Suprapubic skin (tissue), 4 donors: Measurements from ENCODE around the gene RELCH. TPM values are rescaled to one million over a fixed set of nuclear protein-coding genes. Genes with fewer than 3 reads are reported as not detected.

ENCODE experiments used
- DNase-seq, 2 donors: peaks; one replicate each; pipeline ENCODE4 v3.0.0-alpha.2; 2019; ENCODE audit warnings: low spot score in 2 of 2
- H3K27ac ChIP-seq: fragments of 200-600 bp; sonication (generic); one replicate; pipeline ENCODE4 v1.5.1; 2019
- H3K27me3 ChIP-seq: fragments of 200-600 bp; sonication (generic); one replicate; pipeline ENCODE4 v1.5.1; 2019
- H3K36me3 ChIP-seq: fragments of 200-600 bp; sonication (generic); one replicate; pipeline ENCODE4 v1.5.1; 2019
- H3K4me1 ChIP-seq: fragments of 200-600 bp; sonication (generic); one replicate; pipeline ENCODE4 v1.5.1; 2019
- H3K4me3 ChIP-seq: fragments of 200-600 bp; sonication (generic); one replicate; pipeline ENCODE4 v1.5.1; 2019; ENCODE audit warnings: mild to moderate bottlenecking
- H3K9me3 ChIP-seq: fragments of 200-600 bp; sonication (generic); one replicate; pipeline ENCODE4 v1.5.1; 2019
- EP300 ChIP-seq: sonication (generic); formaldehyde crosslinking; IDR thresholded peaks from one replicate; pipeline ENCODE4 v1.6.1; 2017; ENCODE audit warnings: antibody characterized with exemption
- POLR2A ChIP-seq, 2 donors: fragments of 450-650 bp; IDR thresholded peaks; one replicate each; pipeline ENCODE4 v1.6.1; 2017; ENCODE audit warnings: antibody characterized with exemption in 2 of 2, mild to moderate bottlenecking in 2 of 2, moderate library complexity in 2 of 2
- POLR2AphosphoS5 ChIP-seq, 3 donors: sonication (generic); formaldehyde crosslinking; IDR thresholded peaks; one replicate each; pipeline ENCODE4 v1.6.1; 2017; ENCODE audit warnings: antibody characterized with exemption in 3 of 3
- WGBS: methylation state at CpG from one replicate; pipeline ENCODE4 v1.1.5; 2018; 5-methylcytosine and 5-hydroxymethylcytosine counted together
- total RNA-seq, 4 donors: library from RNA; depleted of rRNA; stranded (reverse); fragments of >200 nt; gene quantifications; one replicate each; pipeline ENCODE4 v1.1.0, GENCODE V29; 2016
- TF ChIP-seq, protein P1 (sequence below), 2 donors: fragments of 200-600 bp in 1 of 2; fragments of 450-650 bp in 1 of 2; sonication (generic) in 1 of 2; IDR thresholded peaks; one replicate each; pipeline ENCODE4 v1.5.1; 2016 to 2019; ENCODE audit warnings: antibody characterized with exemption in 2 of 2, mild to moderate bottlenecking in 1 of 2, moderate library complexity in 1 of 2

The RELCH gene
- total RNA-seq, 4 donors from 2014 or later, result 54.2 to 108 (median 61.9) TPM

DNA sequence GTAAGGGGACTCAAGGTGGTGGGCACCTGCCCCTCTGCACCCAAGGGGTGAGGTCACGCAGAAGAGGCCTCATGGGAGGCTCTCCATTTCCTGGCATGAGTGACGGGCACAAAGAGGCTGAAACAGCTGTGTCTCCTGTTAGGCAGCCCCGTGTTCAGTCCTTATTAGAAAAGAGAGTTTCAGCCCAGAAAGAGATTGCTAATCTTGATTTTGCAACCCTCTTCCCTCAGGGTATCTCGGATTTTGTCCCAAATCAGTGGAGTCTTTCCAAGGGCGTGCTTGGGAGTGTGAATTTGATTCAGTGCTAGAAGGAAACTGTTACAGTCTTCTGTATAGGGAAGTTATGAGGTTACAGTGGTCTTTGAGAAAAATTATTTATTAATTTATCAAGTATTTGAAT lies 148.4 kb downstream of the RELCH start:
- DNase-seq, result no peak
- H3K9me3 ChIP-seq, result no peaks in the 10 kb centered on the region
- no peak overlapping the region for H3K27ac ChIP-seq
- TF ChIP-seq, protein P1, sequence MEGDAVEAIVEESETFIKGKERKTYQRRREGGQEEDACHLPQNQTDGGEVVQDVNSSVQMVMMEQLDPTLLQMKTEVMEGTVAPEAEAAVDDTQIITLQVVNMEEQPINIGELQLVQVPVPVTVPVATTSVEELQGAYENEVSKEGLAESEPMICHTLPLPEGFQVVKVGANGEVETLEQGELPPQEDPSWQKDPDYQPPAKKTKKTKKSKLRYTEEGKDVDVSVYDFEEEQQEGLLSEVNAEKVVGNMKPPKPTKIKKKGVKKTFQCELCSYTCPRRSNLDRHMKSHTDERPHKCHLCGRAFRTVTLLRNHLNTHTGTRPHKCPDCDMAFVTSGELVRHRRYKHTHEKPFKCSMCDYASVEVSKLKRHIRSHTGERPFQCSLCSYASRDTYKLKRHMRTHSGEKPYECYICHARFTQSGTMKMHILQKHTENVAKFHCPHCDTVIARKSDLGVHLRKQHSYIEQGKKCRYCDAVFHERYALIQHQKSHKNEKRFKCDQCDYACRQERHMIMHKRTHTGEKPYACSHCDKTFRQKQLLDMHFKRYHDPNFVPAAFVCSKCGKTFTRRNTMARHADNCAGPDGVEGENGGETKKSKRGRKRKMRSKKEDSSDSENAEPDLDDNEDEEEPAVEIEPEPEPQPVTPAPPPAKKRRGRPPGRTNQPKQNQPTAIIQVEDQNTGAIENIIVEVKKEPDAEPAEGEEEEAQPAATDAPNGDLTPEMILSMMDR (IDR thresholded peaks at IDR 0.05), result no peak
- TF ChIP-seq EP300 (no peak), POLR2A (IDR thresholded peaks at IDR 0.05) (no peak), POLR2AphosphoS5 (IDR thresholded peaks at IDR 0.05) (no peak)
- no peaks in the 10 kb centered on the region for H3K4me1 ChIP-seq
- H3K4me3 ChIP-seq, result no peak overlapping the region
- no peaks in the 10 kb centered on the region for H3K36me3 ChIP-seq
- H3K27me3 ChIP-seq, result peaks cover 7% of the 10 kb centered on the region
- 64% methylated on average over 5 of the region's 5 CpGs for WGBS

DNA sequence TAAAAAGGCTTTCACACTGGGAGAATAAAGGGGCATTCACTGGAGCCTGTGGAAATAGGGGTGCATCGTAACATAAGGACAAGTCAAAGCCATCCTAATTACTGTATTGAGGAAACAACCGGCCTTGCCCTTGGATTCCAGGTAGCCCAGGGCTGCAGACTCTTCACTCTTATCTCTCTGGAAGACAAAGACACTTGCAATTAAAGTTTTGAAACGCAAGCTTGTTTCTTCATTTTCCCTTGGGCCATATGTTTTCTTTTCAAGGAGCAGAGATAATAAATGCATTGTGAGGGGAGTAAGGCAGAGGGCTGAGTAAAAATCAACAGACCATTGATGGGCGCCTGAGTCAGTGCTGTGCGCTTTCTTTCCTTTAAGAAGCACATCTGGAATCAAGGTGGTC lies 149.6 kb downstream of the RELCH start:
- Histone ChIP-seq H3K27ac (no peak overlapping the region), H3K36me3 (no peaks in the 10 kb centered on the region), H3K4me3 (no peak overlapping the region), H3K27me3 (no peaks in the 10 kb centered on the region), H3K9me3 (no peaks in the 10 kb centered on the region), H3K4me1 (no peaks in the 10 kb centered on the region)
- TF ChIP-seq, protein P1 (IDR thresholded peaks at IDR 0.05), result no peak
- TF ChIP-seq EP300 (no peak), POLR2A (IDR thresholded peaks at IDR 0.05) (no peak), POLR2AphosphoS5 (IDR thresholded peaks at IDR 0.05) (no peak)
- WGBS, result 71% methylated on average over 5 of the region's 5 CpGs
- no peak for DNase-seq

DNA sequence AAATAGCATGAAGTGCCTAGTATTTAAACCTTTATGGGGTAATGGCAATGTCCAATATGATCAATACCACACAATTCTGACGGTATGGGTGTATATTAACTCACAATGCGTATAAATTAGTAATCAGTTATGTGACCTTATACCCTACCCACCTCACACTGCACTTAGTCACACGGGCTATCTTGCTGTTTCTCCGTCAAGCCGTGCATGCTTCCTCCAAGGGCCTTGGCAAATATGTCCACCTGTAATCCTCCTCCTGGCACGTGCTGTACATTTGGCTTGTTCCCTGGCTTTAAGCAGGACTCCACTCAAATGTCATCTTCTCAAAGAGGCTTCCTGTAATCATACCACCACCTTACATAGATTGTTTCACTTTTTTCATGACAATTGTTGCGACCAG lies 150.3 kb downstream of the RELCH start:
- whole genome bisulfite sequencing, result 87% methylated on average over 7 of the region's 7 CpGs

DNA sequence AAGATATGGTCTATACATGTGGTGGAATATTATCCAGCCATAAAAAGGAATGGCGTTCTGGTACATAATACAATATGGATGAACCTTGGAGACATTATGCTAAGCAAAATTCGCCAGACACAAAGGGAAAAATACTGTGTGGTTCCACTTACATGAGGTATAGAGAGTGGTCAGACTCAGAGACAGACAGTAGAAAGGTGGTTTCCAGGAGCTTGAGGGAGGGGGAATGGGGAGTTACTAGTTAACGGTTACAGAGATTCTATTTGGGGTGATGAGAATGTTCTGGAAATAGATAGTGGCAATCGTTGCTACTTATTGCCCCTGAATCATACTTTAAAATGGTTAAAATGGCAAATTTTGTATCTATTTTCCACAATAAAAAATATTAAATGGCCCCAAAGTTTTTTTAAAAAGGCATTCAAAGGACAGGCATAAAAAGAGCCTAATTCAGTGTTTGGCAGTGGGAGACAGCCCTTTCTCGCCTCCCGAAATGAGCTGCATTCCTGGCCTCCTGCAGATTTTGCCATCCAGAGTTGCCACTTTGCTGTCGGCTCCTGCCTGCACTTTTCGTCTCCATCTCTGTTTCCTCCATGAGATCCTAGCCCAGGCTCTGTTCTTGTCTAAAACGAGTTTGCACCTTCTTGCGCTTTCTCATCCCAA lies 151.5 kb downstream of the RELCH start:
- 78% methylated on average over 10 of the region's 10 CpGs for WGBS
- Histone ChIP-seq H3K9me3 (no peaks in the 10 kb centered on the region), H3K27me3 (no peaks in the 10 kb centered on the region), H3K4me1 (no peaks in the 10 kb centered on the region), H3K36me3 (no peaks in the 10 kb centered on the region), H3K27ac (no peak overlapping the region), H3K4me3 (no peak overlapping the region)
- no peak for DNase-seq
- no peak for TF ChIP-seq POLR2AphosphoS5 (IDR thresholded peaks at IDR 0.05)
- TF ChIP-seq EP300, result no peak
- TF ChIP-seq, protein P1 (IDR thresholded peaks at IDR 0.05), result no peak
- no peak for TF ChIP-seq POLR2A (IDR thresholded peaks at IDR 0.05)

More for the DNA sequence above, 150.3 kb downstream of the RELCH start:
- Histone ChIP-seq H3K9me3 (no peaks in the 10 kb centered on the region), H3K36me3 (no peaks in the 10 kb centered on the region), H3K4me3 (no peak overlapping the region), H3K27ac (no peak overlapping the region), H3K4me1 (no peaks in the 10 kb centered on the region), H3K27me3 (no peaks in the 10 kb centered on the region)
- TF ChIP-seq POLR2A (IDR thresholded peaks at IDR 0.05) (no peak), EP300 (no peak), POLR2AphosphoS5 (IDR thresholded peaks at IDR 0.05) (no peak)
- TF ChIP-seq, protein P1 (IDR thresholded peaks at IDR 0.05), result no peak
- no peak for DNase-seq

DNA sequence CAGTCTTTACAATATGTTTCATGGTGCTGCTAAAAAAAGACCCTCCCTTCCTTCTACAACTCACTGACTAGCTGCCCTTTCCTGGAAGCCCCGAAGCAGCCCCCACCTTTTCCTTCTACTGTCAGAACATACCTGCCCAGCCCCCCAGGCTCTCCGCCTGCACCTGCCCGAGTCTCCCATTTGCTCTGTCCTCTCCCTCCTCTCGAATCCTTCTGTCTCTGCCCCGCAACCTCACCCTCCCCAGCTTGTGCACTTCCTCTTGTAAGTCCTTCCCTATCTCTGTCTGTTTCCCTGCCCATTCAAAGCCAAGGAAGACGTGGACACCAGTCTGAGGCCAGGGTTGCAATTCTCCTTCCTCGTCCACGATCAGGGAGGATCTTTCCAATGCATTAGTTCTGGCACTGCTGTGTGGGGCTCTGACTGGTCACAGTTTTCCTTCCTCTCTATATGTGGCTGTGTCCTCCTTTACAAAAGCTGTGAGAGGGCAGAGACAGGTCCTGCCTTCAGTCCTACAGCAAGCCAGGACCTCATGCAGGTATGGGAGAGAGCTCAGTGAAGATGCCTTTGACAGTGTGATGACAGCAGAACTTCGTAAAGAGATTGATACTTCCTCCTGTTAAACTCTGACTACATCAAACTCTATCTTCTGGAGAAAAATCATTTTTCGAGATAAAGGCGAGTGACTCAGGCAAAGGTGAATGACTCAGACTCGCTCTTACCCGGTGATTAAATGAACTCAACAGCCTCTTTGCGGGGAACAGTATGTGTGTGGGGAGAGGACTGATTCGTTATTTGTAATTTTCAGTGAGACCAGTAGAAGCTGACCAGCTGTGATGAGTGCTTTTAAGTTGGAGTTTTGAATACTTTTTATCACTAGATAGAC lies 152.3 kb downstream of the RELCH start:
- Histone ChIP-seq H3K27me3 (no peaks in the 10 kb centered on the region), H3K4me3 (no peak overlapping the region), H3K9me3 (no peaks in the 10 kb centered on the region), H3K4me1 (no peaks in the 10 kb centered on the region), H3K27ac (no peak overlapping the region), H3K36me3 (no peaks in the 10 kb centered on the region)
- TF ChIP-seq EP300 (no peak), POLR2A (IDR thresholded peaks at IDR 0.05) (no peak), POLR2AphosphoS5 (IDR thresholded peaks at IDR 0.05) (no peak)
- TF ChIP-seq, protein P1 (IDR thresholded peaks at IDR 0.05), result no peak
- WGBS, result 67% methylated on average over 15 of the region's 15 CpGs
- DNase-seq, result no peak
